H1 (cell line): ENCODE measurements around the gene ST14. TPM values are rescaled to one million over a fixed set of nuclear protein-coding genes. Genes with fewer than 3 reads are reported as not detected.

Source experiments
- CREB1 ChIP-seq: IDR thresholded peaks from 2 replicates; pipeline ENCODE4 v1.6.1; 2012; ENCODE audit warnings: inconsistent platforms
- JUN ChIP-seq: IDR thresholded peaks from 2 replicates; pipeline ENCODE4 v1.6.1; 2011; ENCODE audit warnings: low read depth, mild to moderate bottlenecking, improper control_type of control experiment, low read length
- KDM1A ChIP-seq: fragments of 200-600, 300-600 bp; sonication (generic); IDR thresholded peaks from 2 replicates; pipeline ENCODE4 v1.7.1; 2016; ENCODE audit warnings: mild to moderate bottlenecking, low read length, borderline replicate concordance
- RAD21 ChIP-seq, 2 experiments: IDR thresholded peaks in 1 of 2; conservative IDR thresholded peaks in 1 of 2; 2 replicates each; pipeline ENCODE4 v1.6.1; 2011; ENCODE audit warnings: low read depth in 2 of 2, low read length in 2 of 2, improper control_type of control experiment in 1 of 2, inconsistent platforms in 1 of 2, mild to moderate bottlenecking in 1 of 2, moderate library complexity in 1 of 2
- polyA plus RNA-seq, 7 experiments: library from polyadenylated mRNA; depleted of rRNA in 3 of 7; stranded (reverse) in 5 of 7; unstranded in 2 of 7; fragments of >200 nt in 5 of 7; fragments of 200-250 nt in 2 of 7; gene quantifications; 1 replicate in 5 of 7; 2 replicates in 1 of 7; 4 replicates in 1 of 7; pipeline versions ENCODE4 v1.2.1 to v1.2.3, GENCODE V29; 2011 to 2013; ENCODE audit warnings: missing spikeins in 2 of 7, mixed read lengths in 2 of 7
- total RNA-seq: library from RNA; stranded (reverse); fragmentation: NEBNext Ultra II Directional; extraction: Animal tissue kit (Norgen Biotek cat#: 25700); gene quantifications from 2 replicates; pipeline ENCODE4 v1.2.1, GENCODE V29; 2021
- TF ChIP-seq, protein P1 (sequence below): IDR thresholded peaks from 2 replicates; pipeline ENCODE4 v1.6.1; 2012; ENCODE audit warnings: inconsistent platforms

ST14 gene
- total and polyA plus RNA-seq, 2 of the 8 experiments (the other 6 are each of a cell fraction or from before 2014, with no cell fraction given): 22.4 to 24.9 TPM

- TF ChIP-seq RAD21 (IDR thresholded peaks at IDR 0.05 in 1 of 2, conservative IDR thresholded peaks at IDR 0.05 in 1 of 2; ENCODE audit: low read depth in 2 of 2, low read length in 2 of 2) (peak; percentile 99), KDM1A (no peak), JUN (0 out of 2 replicates have a peak, but pooled peaks have one; percentile 35), CREB1 (no peak)
- TF ChIP-seq, protein P1, sequence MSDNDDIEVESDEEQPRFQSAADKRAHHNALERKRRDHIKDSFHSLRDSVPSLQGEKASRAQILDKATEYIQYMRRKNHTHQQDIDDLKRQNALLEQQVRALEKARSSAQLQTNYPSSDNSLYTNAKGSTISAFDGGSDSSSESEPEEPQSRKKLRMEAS: peak; percentile 36; the same call in 1 of the 2 replicates
These were observed 53.8 kb downstream of the ST14 start (continued) for GRCh38 chr11:130213143-130213978.
